GM12891 (cell line): Measurements from ENCODE around the gene NXT2.

Experiments
- POLR2A ChIP-seq: IDR thresholded peaks from 2 replicates; pipeline ENCODE4 v1.6.1; 2011; ENCODE audit warnings: low read depth, low read length, control low read depth
- POLR2AphosphoS5 ChIP-seq: IDR thresholded peaks from 2 replicates; pipeline ENCODE4 v1.6.1; 2011; ENCODE audit warnings: low read depth, low read length, control low read depth
- SPI1 ChIP-seq: IDR thresholded peaks from 2 replicates; pipeline ENCODE4 v1.6.1; 2011; ENCODE audit warnings: low read depth, low read length, control low read depth
- TAF1 ChIP-seq: IDR thresholded peaks from 2 replicates; pipeline ENCODE4 v1.6.1; 2011; ENCODE audit warnings: low read depth, low read length, control low read depth

DNA sequence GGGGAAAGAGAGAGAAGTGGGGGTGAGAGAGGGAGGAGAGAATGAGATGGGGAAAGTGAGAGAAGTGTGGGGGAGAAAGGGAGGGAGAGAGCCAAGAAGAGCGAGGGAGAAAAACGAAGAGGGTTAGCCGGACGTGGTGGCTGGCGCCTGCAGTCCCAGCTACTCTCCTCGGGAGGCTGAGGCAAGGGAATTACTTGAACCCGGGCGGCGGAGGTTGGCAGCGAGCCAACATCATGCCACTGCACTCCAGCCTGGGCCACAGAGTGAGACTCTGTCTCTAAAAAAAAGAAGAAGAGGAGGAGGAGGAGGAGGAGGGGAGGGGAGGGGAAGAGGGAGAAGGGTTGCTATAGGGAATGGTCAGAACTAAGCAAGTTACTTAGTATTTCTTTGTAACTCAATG lies 1.7 kb upstream of the NXT2 start:
- TF ChIP-seq POLR2A (no peak), POLR2AphosphoS5 (no peak), TAF1 (no peak), SPI1 (no peak)
